ENCODE data around the gene HOMEZ.
"Not testable (repeated sequence)": the region's sequence is repeated elsewhere in the genome, so short reads cannot be mapped to it uniquely, and the experiment has no call there.

The HOMEZ gene

DNA sequence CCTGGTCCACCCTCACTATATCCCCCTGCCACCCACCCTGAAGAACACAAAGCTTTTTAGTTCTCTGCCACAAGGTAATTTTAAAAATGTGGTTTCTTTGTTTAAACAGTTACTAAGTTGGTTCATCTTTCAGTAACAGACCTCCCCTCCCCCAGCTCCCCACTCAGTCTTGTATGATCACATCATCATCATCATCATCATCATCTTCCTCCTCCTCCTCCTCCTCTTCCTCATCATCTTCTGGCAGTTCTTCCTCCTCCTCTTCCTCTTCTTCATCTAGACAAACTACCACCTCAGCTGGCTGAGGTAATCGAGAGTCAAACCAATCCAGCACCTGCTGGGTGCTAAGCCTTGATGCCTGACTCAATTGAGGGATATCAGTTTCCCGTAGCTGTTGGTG, 10.5 kb downstream of the HOMEZ start:
- no peak for DNase-seq

DNA sequence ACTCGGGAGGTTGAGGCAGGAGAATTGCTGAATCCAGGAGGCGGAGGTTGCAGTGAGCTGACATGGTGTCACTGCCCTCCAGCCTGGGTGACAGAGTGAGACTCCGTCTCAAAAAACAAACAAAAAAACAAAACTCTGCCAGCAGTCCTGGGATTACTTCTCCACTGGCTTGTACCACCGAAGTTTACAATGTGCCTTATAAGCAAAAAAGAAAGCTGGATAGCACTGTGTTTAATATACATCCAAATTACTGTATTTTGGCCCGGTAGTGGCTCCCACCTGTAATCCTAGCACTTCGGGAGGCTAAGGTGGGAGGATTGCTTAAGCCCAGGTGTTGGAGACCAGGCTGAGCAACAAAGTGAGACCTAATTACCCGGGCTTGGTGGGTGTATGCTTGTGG, 16.7 kb downstream of the HOMEZ start:
- no peak for DNase-seq

DNA sequence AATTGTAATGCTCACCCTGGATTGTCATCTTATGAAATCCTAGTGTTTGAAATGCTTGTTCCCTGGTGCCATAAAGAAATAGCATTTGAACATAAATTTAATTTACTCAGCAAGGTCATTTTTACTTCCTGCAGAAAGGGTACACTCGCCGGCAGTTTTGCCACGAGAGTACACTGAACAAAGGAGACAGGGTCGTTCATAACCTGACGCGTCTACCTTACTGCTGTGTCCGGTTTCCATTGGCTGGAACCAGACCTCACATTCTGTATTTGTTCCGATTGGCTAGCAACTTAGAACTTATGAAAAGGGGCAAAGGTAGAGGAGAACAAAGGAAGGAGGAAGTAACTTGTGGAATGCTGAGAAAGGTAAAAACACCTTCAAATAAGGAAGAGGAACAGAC, 25.1 kb downstream of the HOMEZ start:
- DNase-seq = not testable (repeated sequence)

DNA sequence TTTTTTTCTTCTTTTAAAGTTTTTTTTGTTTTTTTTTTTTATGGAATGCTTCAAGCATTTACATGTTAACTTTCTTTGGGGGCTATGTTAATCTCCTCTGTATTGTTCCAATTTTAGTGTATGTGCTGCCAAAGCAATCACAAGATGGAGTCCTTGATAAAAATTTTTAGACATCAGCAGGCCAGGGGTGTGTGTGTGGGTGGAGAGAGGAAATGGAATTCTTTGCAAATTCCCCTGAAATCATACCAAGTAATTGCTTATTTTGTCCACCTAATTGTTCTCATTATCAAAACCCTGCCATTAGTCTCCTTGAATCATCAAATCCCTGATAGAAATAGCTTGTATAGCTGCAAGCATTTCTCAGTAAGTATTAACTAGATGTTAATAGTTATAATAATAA, 26.5 kb downstream of the HOMEZ start:
- no peak for DNase-seq

DNA sequence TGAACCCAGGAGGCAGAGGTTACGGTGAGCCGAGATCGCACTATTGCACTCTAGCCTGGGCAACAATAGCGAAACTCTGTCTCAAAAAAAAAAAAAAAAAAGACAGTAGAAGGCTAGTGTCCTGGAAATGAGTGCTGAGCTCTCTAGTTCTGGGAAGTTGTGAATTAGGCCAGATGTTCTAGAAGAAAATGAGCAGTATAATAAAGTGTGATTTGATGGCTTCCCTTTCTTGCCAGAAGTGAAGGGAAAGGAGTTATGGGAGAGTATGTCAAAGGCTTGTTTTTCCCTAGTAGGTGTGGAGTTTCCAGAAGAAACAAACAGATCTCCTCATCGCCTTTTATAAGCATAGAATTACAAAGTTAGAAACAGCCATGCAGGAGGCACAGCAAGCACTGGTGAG, 27.7 kb downstream of the HOMEZ start:
- DNase-seq = no peak

DNA sequence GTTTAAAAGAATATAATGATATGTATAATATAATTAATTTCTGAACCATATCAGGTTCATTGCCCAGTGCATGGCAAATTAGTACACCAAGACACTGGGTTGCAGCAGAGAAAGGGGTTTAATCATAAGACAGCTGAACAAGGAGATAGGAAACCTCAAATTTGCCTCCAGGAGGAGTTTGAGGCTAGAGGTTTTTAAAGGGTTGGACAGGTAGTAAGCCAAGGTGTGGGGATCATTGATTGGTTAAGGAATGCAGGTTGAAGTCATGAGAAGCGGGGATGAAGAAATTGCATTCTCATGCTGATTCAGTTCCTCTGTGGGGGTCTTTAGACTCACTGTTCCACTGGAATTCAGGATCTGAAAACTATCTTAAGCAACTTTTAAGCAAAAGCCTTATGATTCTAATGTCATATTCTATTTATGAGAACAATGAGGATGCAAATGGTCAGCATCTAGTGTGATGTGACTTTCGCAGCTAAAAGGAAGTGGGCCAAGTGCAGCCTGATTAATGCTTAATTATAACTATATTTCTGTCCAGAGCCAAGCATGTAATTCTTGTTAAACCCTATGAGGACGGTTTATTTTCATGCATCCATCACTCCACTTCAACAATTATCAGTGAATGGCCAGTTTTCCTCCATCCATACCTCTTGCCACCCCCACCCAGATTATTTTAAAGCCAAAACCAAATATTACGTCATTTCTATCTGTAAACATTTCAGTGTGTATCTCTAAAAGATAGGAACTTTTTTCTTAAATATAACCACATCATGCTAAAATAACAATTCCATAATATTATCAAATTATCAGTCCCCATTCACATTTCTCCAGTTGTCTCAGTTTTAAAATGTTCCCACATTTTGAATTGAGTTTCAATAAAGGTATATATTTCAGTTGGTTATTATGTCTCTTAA, 33.3 kb downstream of the HOMEZ start:
- no peak for DNase-seq

DNA sequence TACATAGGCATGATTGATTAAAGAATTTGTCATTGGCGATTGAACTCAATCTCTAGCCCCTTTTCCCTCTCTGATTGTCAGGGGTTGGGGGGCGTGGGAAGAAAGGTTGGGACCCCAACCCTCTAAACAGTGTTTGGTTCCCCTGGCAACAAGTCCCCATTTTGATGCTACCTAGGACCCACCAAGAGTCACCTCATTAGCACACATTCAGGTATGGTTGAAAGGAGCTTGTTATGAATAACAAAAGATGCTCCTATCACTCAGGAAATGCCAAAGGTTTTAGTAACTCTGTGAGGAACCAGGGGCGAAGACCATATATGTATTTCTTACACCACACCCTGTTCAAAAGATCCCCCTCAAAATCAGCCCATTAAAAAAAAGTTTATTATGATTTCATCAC, 33.9 kb downstream of the HOMEZ start:
- no peak for DNase-seq

DNA sequence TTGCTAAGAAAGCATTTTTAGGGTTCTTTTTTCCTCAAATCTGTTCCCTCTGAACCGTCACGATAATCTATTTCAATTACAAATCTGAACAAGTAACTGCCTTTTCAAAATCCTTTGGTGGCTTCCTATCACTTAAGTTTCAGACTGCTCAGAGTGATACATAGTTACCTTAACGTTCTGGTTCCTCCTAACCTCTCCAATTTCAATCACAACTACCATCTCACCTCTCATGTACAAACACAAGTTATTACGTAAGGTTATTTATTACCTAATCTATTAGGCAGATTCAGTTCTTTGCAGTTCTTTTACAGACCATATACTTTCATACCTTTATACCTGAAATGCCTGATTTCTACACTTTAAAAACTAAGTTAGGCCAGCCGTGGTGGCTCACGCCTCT, 36.1 kb downstream of the HOMEZ start:
- DNase-seq = no peak

DNA sequence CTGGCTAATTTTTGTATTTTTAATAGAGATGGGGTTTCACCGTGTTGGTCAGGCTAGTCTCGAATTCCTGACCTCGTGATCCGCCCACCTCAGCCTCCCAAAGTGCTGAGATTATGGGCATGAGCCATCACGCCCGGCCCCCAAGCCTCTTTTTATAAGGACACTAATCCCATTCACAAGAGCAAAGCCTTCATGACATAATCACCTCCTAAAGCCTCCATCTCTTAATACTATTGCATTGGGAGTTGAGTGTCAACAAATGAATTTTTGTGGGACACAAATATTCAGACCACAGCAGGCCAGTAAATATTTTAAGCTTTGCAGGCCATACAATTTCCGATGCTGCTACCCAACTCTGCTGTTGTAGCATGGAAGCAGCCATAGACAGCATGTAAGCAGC, 37.3 kb downstream of the HOMEZ start:
- DNase-seq = no peak

DNA sequence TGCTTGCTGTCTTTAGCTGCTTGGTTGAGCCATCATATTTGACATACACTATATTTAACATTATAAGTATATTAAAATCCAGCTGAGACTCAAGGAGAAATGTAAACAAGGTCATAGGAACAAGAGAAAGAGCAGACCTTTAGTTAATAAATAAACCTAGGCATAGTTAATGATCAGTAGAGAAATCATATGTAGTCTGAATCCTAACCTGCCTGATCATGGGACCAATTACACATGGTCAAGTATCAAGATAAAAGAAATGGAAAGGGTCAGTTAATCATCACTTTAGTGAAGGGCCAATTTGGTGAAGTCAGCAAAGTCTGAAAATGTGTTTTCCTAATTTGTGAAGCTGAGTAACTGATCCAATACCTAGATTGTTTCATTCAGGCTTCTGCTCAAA, 40.6 kb downstream of the HOMEZ start:
- no peak for DNase-seq

DNA sequence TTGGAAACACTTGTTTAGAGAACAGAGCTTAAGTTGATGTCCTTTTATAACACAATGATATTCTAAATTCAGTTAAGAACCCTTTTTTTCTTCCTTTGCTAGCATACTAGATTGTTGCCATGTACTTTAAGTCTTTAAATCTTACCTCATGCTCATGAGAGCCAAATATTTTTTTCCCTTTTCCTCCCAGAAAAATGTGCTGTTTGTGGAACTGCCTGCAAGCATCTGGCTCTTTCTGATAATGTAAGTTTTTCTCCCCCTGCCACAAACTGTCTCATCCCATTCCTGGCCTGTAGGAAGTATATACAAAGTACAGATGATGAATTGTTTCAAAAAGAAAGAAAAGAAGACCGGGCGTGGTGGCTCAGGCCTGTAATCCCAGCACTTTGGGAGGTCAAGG, 42.9 kb downstream of the HOMEZ start:
- no peak for DNase-seq

DNA sequence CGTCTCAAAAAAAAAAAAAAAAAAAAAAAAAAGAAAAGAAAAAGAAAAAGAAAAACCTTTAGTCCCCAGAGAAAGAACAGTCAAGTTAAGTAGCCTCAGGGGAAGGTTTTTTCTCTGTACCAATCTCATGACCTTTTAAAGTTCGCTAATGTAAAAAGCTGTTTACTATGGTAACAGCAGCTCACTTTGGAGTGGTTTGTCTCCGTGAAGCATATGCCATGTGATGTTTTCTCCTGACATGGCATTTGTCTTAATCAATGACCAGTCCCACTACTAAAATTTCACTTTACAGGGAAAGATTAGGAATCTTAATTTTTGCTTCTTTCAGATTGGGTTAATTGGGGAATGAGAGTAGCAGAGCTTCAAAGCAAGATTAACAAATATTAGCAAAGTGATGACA, 43.9 kb downstream of the HOMEZ start:
- DNase-seq = no peak

DNA sequence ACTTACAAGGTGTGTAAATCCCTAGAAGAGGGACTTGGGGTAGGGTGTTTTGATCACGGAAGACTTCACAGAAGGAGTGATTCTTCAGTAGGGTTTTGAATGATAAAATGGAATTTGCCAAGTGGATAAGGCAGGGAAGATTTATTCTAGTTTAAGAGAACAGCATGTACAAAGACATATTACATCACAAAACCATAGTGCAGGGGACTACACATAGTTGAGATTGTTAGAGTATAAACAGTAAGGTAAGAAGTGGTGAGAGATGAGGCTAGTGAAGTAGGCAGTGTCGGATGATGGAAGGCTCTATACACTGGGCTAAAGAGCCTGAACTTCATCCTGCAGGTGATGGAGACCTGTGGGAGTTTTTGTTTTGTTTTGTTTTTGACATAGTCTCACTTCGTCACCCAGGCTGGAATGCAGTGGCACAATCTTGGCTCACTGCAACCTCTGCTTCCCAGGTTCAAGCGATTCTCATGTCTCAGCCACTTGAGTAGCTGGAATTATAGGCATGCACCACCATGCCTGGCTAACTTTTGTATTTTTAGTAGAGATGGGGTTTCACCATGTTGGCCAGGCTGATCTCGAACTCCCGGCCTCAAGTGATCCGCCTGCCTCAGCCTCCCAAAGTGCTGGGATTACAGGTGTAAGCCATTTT, 44.7 kb downstream of the HOMEZ start:
- not testable (repeated sequence) for DNase-seq

DNA sequence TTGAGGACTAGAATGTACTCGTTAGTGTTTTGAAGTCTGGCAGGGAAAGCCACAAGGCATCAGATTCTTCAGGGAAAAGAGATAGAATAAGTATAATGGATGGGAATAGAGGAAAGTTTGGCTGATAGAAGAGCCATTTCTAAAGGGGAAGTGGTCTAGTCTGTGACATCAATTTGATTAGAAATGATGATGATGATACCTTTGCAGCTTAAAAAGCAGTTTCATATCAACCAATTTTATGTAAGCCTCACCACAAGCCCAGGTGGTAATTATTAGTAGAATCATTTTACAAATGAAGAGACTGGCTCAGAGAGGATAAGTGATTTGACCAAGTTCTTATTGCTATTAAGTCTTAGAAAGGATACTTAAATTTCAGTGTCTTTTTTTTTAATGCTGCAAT, 45.3 kb downstream of the HOMEZ start:
- DNase-seq = no peak

DNA sequence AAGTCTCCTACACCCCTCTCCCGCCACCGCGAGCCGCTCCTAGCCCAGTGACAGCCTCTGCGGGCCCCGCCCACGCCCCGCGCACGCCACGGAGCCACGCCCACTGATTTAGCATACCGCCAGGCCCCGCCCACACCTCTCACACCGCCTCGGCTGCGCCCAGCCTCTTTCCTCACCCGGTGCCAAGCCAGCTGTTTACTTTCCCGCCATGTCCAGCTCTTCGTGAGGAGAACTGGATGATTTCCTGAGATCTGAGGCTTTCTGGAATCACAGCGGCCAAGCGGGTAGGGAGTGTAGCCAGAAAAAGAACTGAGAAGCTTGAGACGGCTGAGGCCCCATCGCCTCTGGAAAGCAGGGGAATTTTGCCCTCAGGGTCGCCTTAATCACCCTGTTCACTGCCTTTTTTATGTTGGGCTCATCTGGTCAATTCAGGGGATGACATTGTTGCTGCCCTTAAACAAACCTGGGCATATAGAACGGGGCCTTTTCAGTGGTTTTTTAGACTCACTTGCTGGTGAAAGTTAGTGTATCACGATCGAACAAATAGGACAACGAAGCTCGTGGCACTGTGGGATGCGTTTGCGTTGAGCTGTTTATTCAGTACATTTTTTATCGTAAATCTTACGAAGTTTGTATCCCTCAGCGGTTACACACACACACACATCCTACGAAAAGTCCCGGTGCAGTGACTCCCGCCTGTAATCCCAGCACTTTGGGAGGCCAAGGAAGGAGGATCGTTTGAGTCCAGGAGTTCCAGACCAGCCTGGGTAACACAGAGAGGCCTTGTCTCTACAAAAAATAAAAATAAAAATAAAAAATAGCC, 47.9 kb downstream of the HOMEZ start, which contains the start of gene RNF212B:
RNF212B (plus strand) TSS at position 165 of the 823 bp plus-strand sequence. CDS start 2,410 bp downstream, outside the sequence.
- DNase-seq = peak; percentile 87 to 91

DNA sequence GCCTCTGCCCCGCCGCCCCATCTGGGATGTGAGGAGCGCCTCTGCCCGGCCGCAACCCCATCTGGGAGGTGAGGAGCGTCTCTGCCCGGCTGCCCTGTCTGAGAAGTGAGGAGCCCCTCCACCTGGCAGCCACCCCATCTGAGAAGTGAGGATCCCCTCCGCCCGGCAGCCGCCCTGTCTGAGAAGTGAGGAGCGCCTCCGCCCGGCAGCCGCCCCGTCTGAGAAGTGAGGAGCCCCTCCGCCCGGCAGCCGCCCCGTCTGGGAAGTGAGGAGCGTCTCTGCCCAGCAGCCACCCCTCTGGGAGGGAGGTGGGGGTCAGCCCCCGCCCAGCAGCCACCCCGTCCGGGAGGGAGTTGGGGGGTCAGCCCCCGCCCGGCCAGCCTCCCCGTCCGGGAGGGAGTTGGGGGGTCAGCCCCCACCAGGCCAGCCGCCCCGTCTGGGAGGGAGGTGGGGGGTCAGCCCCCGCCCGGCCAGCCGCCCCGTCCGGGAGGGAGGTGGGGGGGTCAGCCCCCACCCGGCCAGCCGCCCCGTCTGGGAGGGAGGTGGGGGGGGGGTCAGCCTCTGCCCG, 53.6 kb downstream of the HOMEZ start:
- not testable (repeated sequence) for DNase-seq

DNA sequence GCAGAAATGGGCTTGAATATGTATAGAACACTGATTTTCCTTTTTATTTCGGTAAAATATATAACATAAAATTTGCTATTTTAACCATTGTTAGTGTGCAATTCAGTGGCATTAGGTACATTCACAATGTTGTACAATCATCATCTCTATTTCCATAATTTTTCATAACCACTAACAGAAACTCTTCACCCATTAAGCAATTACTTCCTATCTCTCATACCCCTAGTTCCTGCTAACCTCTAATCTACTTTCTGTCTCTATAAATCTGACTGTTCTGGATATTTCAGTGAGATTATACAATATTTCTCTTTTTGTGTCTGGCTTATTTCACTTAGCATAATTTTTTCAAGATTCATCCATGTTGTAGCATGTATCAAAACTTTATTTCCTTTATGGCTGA, 57.1 kb downstream of the HOMEZ start:
- DNase-seq = no peak

DNA sequence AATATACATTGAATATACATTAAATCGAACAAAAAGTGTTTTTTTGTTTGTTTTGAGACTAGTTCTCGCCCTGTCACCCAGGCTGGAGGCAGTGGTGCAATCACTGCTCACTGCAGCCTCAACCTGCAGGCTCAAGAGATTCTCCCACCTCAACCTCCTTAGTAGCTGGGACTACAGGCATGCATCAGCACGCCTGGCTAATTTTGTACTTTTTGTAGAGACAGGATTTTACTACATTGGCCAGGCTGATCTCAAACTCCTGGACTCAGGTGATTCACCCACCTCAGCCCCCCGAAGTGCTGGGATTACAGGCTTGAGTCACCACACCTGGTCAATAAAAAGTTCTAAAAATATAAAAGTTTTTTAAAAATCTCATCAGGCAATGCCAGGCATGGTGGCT, 58.4 kb downstream of the HOMEZ start:
- DNase-seq = no peak

DNA sequence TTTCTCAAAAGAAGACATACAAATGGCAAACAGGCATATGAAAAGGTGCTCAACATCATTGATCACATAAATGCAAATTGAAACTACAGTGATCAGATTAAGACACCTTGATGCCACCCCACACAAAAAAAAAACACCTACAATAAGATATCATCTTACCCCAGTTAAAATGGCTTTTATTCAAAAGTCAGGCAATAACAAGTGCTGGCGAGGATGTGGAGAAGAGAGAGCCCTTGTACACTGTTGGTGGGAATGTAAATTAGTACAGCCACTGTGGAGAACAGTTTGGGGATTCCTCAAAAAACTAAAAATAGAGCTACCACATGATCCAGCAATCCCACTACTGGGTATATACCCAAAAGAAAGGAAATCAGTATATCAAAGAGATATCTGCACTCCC, 61.0 kb downstream of the HOMEZ start:
- DNase-seq = not testable (repeated sequence)

Data from stimulated activated CD4-positive, alpha-beta T cell treated with anti-CD3 and anti-CD28 coated beads, Interleukin-2, amount 100 ng/mL, for 48 hours (primary cell).